Measurements from ENCODE around the gene TTC9.

GRCh38 chr14:70611216-70611615, 30.5 kb upstream of the TTC9 start:
- TF ChIP-seq GATA3 (IDR thresholded peaks at IDR 0.05; ENCODE audit: low read depth, low read length) (no peak), GATA2 (IDR thresholded peaks at IDR 0.05; ENCODE audit: low read depth, low read length) (no peak)
